Measurements from ENCODE around the gene DRICH1. TPM values are rescaled to one million over a fixed set of nuclear protein-coding genes. Genes with fewer than 3 reads are reported as not detected.
A peak's percentile ranks its signal among the peaks of the same experiment; 100 is the strongest.

Gene DRICH1
- total and polyA plus RNA-seq, 2 experiments from 2014 or later: not detected

GRCh38 chr22:23569291-23569690, 62.8 kb downstream of the DRICH1 start:
- no peak overlapping the region for H3K27ac ChIP-seq
- DNase-seq (ENCODE audit: low spot score): no peak
- H3K4me1 ChIP-seq (ENCODE audit: insufficient read depth): peaks cover 9% of the 10 kb centered on the region
- H3K4me2 ChIP-seq: no peak overlapping the region
- no peak overlapping the region for H2AFZ ChIP-seq
- no peaks in the 10 kb centered on the region for H3K27me3 ChIP-seq
- H3K79me2 ChIP-seq: no peaks in the 10 kb centered on the region
- no peaks in the 10 kb centered on the region for H4K20me1 ChIP-seq (ENCODE audit: insufficient read depth, poor library complexity, severe bottlenecking)
- TF ChIP-seq EZH2phosphoT487 (IDR thresholded peaks at IDR 0.05; ENCODE audit: low read depth, severe bottlenecking, unreplicated experiment) (no peak), CTCF (IDR thresholded peaks at IDR 0.05; ENCODE audit: poor library complexity) (no peak), EZH2 (IDR thresholded peaks at IDR 0.05; ENCODE audit: borderline replicate concordance) (no peak)
- H3K9me3 ChIP-seq (ENCODE audit: low read depth): no peaks in the 10 kb centered on the region
- H3K36me3 ChIP-seq (replicated peaks; ENCODE audit: insufficient read depth, low read depth): no peaks in the 10 kb centered on the region
- WGBS (ENCODE audit: low lambda C conversion rate, missing lambda C conversion rate): 92% methylated on average over 8 of the region's 8 CpGs
- no peaks in the 10 kb centered on the region for H3K9me2 ChIP-seq (replicated peaks; ENCODE audit: insufficient read depth)
- no peak overlapping the region for H3K4me3 ChIP-seq

GRCh38 chr22:23566705-23567475, 65.2 kb downstream of the DRICH1 start:
- Histone ChIP-seq H3K9me3 (ENCODE audit: low read depth) (no peaks in the 10 kb centered on the region), H2AFZ (peak overlapping the region; percentile 80), H3K9me2 (replicated peaks; ENCODE audit: insufficient read depth) (no peaks in the 10 kb centered on the region), H3K79me2 (no peaks in the 10 kb centered on the region), H3K36me3 (replicated peaks; ENCODE audit: insufficient read depth, low read depth) (no peaks in the 10 kb centered on the region), H4K20me1 (ENCODE audit: insufficient read depth, poor library complexity, severe bottlenecking) (no peaks in the 10 kb centered on the region), H3K27me3 (no peaks in the 10 kb centered on the region), H3K4me2 (peak overlapping the region; percentile 94), H3K4me1 (ENCODE audit: insufficient read depth) (peaks cover 9% of the 10 kb centered on the region), H3K4me3 (peak overlapping the region; percentile 62), H3K27ac (no peak overlapping the region)
- WGBS (ENCODE audit: low lambda C conversion rate, missing lambda C conversion rate): 68% methylated on average over 24 of the region's 37 CpGs
- DNase-seq (ENCODE audit: low spot score): no peak
- TF ChIP-seq CTCF (IDR thresholded peaks at IDR 0.05; ENCODE audit: poor library complexity): no peak
- TF ChIP-seq EZH2 (IDR thresholded peaks at IDR 0.05; ENCODE audit: borderline replicate concordance): no peak
- TF ChIP-seq EZH2phosphoT487 (IDR thresholded peaks at IDR 0.05; ENCODE audit: low read depth, severe bottlenecking, unreplicated experiment): no peak

GRCh38 chr22:23565915-23566704, 66.0 kb downstream of the DRICH1 start:
- Histone ChIP-seq H3K4me1 (ENCODE audit: insufficient read depth) (peaks cover 9% of the 10 kb centered on the region), H3K4me3 (peak overlapping the region; percentile 62), H3K9me3 (ENCODE audit: low read depth) (no peaks in the 10 kb centered on the region), H4K20me1 (ENCODE audit: insufficient read depth, poor library complexity, severe bottlenecking) (no peaks in the 10 kb centered on the region), H2AFZ (peak overlapping the region; percentile 80), H3K4me2 (peak overlapping the region; percentile 94), H3K27me3 (no peaks in the 10 kb centered on the region), H3K79me2 (no peaks in the 10 kb centered on the region), H3K9me2 (replicated peaks; ENCODE audit: insufficient read depth) (no peaks in the 10 kb centered on the region), H3K27ac (no peak overlapping the region), H3K36me3 (replicated peaks; ENCODE audit: insufficient read depth, low read depth) (no peaks in the 10 kb centered on the region)
- WGBS (ENCODE audit: low lambda C conversion rate, missing lambda C conversion rate): 1% methylated on average over 41 of the region's 73 CpGs
- no peak for TF ChIP-seq EZH2 (IDR thresholded peaks at IDR 0.05; ENCODE audit: borderline replicate concordance)
- no peak for TF ChIP-seq EZH2phosphoT487 (IDR thresholded peaks at IDR 0.05; ENCODE audit: low read depth, severe bottlenecking, unreplicated experiment)
- no peak for TF ChIP-seq CTCF (IDR thresholded peaks at IDR 0.05; ENCODE audit: poor library complexity)
- peak; percentile 69 for DNase-seq (ENCODE audit: low spot score)
